Measurements from ENCODE around the gene TTC22.

The TTC22 gene

GRCh38 chr1:54807756-54808155 is 6.6 kb upstream of the TTC22 start:
- no peak for TF ChIP-seq CTCF (conservative IDR thresholded peaks at IDR 0.05; ENCODE audit: low read depth, low read length)
- no peak overlapping the region for H3K4me3 ChIP-seq (ENCODE audit: low read length)
- DNase-seq (ENCODE audit: low read depth): no peak

- no peak for TF ChIP-seq CTCF (conservative IDR thresholded peaks at IDR 0.05; ENCODE audit: low read depth, low read length)
- H3K4me3 ChIP-seq (ENCODE audit: low read length): no peak overlapping the region
- DNase-seq (ENCODE audit: low read depth): no peak
Observed at GRCh38 chr1:54806931-54807611, 5.9 kb upstream of the TTC22 start.

GRCh38 chr1:54805981-54806381 is 4.9 kb upstream of the TTC22 start:
- no peak overlapping the region for H3K4me3 ChIP-seq (ENCODE audit: low read length)
- no peak for TF ChIP-seq CTCF (conservative IDR thresholded peaks at IDR 0.05; ENCODE audit: low read depth, low read length)
- no peak for DNase-seq (ENCODE audit: low read depth)

- no peak overlapping the region for H3K4me3 ChIP-seq (ENCODE audit: low read length)
- no peak for TF ChIP-seq CTCF (conservative IDR thresholded peaks at IDR 0.05; ENCODE audit: low read depth, low read length)
- no peak for DNase-seq (ENCODE audit: low read depth)
Observed at GRCh38 chr1:54805466-54805865, 4.3 kb upstream of the TTC22 start.

GRCh38 chr1:54804471-54805132 is 3.5 kb upstream of the TTC22 start:
- no peak overlapping the region for H3K4me3 ChIP-seq (ENCODE audit: low read length)
- no peak for DNase-seq (ENCODE audit: low read depth)
- TF ChIP-seq CTCF (conservative IDR thresholded peaks at IDR 0.05; ENCODE audit: low read depth, low read length): no peak

GRCh38 chr1:54803761-54804470 is 2.8 kb upstream of the TTC22 start:
- no peak for TF ChIP-seq CTCF (conservative IDR thresholded peaks at IDR 0.05; ENCODE audit: low read depth, low read length)
- no peak for DNase-seq (ENCODE audit: low read depth)
- H3K4me3 ChIP-seq (ENCODE audit: low read length): no peak overlapping the region

Data from retinal pigment epithelial cell (primary cell).